SIG-M5 (cell line): ENCODE measurements around the gene SGCE.

Experiments
- DNase-seq: peaks from one replicate; lab custom pipeline; 2025; lab: John Stamatoyannopoulos, UW

SGCE gene

DNA sequence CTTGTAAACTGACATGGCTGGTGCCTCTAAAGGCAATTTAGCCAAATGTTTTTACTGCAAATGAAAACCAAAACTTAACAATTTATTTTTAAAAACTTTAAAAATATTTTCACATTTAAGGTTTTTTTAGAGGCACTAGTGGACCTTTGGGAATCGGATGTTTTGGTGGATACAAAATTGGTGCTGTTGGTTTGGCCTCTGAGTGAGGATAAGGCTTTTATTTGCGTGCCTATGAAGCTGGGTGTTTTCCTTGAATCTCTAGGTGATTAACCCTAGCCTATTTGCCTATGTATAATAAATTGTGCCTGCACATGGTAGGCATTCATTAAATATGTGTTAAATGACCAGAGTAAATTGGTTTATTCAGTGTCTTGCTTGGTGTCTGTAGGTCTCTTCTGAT lies 2.9 kb upstream of the SGCE start:
- no peak for DNase-seq

- peak; percentile 54 for DNase-seq
These were observed 2.1 kb upstream of the SGCE start for GRCh38 chr7:94657771-94658693.

GRCh38 chr7:94656925-94657731 lies 1.2 kb upstream of the SGCE start:
- no peak for DNase-seq

DNA sequence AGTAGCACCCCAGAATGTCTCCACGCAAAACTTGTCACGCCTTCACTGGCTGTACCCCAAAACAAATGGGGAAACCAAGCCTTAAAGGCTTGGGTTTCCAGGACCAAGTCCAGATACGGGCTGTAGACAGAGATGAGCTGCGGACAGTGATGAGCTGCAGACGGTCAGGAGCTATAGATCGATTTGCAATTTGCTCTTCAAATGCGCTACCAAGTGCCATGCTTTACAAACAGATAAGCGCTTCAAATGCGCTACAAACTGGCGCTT lies 658 bp upstream of the SGCE start:
- DNase-seq, result no peak

DNA sequence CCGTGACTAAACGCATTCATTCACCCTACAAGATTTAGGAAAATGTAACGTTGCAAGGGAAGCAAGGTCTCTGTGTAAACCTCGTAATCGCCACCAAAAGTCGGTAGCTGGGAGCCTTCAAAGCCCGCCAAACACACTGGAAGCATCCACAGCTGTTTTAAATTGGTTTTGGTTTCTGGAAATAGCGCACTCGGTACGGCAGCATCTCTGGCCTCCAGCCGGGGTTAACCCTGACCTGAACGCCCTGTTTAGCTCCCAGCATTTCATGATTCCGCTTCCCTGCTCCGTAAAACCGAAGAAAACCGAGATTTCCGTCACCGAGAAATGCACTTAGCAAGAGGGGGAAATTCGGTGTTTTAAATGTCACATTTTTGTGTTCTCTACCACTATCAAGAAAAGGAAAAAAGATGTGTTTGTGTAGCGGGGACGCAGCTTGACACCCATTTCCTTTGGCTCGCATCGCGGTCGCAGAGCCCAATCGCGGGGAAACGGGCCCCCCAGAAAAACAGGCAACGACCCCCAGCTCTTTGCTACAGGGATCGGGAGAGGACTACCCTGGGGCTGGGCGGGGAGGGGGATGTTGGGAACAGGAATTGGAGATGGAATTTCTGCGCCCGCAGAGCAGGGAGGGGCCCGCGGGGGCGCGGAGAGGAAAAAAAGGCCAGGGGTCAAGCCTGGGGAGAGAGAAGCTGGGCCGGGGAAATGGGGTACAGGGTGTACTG lies 646 bp downstream of the SGCE start:
- no peak for DNase-seq

DNA sequence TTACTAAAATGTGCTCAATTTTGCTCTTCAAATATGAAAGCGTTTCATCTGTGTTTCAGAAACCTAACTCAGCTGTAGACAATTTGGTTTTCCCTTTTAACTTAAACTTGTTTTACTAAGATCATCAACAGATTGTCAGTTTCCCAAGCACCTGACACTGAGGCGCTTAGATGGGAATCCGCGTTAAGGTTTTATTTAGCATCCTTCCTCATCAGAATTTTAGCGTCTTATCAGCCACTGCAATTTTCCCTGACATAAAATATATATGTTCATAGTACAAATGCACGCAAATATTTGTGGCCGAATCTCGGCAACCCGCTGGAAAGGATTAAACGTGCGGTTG lies 1.2 kb downstream of the SGCE start:
- no peak for DNase-seq

DNA sequence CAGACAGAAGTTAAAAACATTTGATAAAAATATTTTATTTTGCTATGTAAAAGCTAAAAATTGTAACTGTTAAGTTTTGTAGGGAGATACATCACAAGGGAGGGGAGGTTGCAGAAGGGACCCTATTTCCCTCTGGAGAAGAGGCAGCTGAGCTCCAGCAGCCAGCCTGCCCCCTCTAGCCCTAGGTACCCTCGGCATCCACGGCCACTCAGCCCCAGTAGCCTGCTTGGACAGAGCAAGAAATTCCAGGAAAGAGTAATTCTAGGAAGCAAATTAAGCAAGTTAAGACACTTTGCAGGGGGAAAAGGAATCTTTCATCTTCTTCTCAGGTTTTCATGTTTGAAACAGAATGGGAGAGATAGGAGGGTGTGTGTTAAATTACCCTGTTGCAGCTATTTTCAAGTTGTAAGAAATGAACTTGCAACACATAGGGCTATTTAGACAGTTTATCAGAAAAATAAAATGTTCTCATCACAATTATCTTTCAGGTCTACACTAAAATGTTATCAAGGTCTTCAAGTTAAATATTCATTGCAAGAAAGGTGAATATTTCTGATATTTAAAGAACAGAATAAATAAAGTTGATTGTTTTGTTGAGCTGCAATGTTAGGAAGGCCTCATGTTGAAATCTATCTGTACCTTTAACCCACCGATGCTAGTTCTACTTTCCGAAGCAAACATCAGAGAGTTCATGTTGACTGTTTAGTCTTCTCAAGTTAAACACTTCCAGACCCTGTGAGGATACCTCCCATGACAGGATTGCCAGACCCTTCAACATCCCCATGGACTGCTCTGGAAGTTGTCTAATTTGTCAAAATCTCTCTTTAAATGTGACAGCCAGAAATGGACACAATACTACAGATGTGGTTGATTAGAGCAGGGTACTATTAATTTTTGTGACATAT lies 5.5 kb downstream of the SGCE start:
- no peak for DNase-seq

DNA sequence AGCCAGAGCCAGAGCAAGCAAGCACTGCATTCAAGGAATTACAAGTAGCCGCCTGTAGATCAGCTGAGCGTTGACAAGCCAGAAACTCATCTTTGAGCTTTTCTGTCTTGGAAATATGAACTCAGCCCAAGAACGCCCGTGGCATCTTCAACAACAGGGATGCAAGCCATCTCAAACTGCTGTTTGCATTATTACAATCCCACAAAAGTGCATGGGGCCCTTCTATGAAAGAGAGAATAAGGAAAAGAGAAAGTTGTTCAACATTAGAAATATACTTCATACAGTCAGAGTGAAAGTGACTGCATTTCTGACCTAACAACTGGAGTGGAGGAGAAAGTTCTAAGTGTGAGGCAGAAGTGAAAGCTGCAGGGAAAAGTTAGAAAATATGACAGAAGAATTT lies 6.5 kb downstream of the SGCE start:
- DNase-seq, result no peak

GRCh38 chr7:94648731-94649130 lies 7.2 kb downstream of the SGCE start:
- DNase-seq, result no peak

- no peak for DNase-seq
These were observed 8.6 kb downstream of the SGCE start for GRCh38 chr7:94647295-94647694.

DNA sequence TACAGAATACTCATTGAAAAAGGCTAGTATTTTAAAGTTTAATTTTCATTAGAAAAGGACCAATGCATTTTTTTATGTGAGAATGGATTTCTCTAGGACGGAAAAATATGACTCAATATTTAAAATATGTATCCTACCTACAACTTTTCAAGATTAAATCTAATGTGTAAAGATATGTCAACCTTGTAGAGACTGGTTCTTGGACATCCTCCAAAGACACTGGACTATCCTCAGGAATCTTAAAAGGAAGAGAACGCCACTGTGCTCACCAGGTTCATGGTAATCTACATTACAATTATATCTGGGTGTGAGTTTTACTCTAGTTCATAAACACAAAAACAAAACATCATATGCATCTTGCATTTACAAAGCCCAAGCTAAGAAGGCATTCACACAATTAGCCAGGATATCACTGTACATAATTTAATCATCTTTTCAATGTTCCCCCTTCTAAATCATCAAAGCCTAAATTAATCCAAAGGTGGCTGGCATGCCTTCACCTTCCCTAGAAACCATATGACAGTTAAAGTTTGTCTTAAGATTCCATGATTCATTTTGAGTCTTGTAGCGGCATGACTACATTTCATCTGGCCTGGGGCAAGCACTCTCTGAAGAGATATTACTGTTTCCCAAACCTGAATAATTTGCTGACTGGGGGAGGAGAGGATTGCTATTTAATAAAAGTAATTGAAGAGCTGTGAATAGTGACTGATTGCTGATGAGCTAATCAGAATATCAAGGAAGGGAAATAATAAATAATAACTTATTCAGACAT lies 12.0 kb downstream of the SGCE start:
- DNase-seq, result no peak

DNA sequence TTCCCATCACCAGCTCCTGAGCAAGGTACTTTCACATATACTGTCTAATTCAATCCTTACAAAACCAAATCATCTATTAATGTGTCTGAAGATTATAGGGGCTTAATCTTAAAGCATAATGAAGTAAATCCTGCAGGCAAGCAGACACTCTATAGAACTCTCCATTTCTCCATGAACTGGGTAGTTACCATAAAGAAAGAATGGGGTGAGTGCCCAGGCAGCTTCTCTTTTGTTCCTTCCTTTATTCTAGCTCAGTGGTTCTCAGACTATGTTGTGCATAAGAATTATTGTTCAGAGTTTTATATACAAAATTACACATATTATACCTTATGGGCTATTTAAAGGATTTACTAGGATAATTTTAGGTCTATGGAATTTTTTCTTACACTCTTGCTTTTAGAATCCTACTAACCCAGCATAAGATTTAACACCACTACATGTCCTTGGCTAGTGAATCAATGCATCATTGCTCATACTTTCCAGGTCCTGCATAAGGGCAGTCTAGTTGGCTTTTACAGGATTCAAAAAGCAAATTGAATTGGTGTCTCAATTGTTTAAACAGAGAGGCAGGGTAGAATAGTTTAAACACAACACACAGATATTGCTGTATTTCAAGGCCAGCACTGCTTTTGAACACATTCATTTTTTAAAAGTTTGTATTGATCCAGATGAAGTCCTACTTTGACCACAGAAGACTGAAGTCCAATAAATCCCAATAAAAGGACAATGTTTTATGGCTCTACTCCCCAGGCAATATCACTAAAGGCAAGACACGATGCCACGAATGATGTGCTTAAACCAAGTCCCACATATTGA lies 12.9 kb downstream of the SGCE start:
- DNase-seq, result no peak

- no peak for DNase-seq
These were observed 16.5 kb downstream of the SGCE start for GRCh38 chr7:94639384-94639783.

DNA sequence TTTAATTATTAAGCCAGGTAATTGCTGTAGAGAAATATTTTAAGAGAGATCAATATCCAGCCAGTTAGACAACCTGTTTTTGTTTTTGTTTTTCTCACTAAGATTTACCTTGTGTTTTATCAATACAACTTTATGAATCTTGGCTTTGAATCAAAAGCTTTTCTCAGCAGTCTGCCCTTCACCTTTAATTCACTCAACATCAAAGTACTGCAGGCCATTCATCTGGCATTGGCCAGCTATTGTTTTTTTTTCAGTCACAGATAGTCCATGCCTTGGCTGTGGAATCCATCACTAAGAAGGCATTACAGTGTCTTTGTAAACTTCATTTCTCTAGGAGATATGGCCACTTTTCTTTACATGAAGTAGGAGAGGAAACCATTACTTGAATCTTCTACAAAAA lies 20.2 kb downstream of the SGCE start:
- DNase-seq, result no peak

DNA sequence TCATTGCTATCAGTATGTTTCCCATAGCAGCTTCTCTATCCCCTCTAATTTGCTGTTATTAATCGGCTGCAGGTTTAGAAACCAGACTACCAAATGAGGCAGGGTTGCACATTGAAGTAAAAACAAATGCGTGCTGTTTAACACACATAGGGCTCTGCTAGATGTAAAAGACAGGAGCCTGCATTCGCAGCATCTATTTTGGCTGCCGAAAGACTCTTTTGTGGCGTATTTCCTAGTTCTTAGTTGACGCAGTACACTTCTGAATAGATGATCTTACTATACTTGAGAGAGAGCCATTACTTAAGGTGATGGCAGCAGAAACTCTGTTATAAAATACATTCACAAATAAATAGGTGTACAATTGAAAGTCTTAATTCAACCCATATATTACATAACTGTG lies 21.4 kb downstream of the SGCE start:
- no peak for DNase-seq

DNA sequence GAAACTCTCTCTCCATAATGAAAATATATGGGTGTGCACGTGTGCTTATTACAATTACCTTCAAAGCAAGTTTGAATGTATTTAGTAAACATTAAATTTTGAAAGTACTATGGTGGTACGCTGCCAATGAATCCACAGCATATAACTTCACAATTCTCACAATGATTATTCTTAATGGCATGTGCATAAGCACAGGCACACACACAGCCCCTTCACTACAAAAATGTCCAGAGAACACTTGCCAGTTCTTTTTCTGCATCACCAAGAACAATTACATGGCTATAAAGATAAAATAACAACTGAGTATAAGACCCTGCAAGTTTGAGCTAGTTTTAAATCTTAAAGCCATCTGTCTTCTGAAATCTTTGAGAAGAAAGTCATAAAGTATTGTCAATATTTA lies 22.2 kb downstream of the SGCE start:
- DNase-seq, result no peak

DNA sequence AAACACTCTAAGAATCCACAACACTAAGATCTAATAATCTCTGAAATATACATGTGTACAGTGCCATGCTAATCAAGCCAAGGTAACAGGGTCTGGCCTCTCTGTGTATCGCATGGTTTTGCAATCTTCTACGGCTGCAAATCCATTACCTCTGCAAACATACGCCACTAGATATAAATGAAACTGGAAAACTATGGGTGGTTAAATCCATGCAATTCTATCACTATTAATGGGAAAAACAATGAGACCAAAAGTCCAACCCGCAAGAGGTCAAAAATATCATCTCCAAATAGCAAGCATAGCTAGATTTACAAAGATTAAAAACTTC lies 23.0 kb downstream of the SGCE start:
- DNase-seq, result no peak

- DNase-seq, result no peak
These were observed 23.5 kb downstream of the SGCE start for GRCh38 chr7:94632338-94633013.

DNA sequence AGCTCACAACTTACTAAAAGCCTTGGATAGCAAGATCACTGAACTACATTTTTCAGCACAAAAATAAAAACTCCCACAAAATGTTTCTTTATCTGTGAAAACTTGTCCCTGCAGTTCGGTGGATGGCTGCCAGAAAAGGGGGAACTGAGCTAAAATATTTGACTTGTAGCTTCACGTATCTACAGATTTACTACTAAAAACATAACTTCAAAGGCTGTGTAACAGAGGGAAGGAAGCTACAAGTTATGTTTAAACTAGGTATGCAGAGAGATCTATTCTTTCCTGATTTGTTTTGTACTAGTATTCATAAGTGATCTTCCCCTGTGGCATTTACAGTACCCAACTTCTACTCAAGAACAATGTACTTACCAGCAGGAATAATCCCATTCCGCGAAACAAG lies 25.1 kb downstream of the SGCE start:
- no peak for DNase-seq

DNA sequence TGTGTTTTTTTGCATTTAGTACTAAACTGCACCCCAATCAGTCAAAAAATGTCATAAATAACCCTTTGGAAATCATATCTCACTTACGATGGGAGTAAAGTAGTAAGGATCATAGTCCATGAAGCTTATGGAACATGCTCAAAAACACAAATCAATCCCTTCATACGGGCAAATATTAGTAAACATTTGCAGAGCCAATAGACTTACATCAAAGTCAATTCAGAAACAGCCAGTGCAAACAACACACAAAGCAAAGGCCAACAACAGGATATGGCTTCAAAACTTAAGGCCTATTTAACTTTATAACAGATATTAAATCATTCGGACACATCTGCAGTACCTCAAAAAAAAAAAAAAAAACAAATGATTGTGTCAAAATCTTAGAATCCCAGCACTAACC lies 32.1 kb downstream of the SGCE start:
- DNase-seq, result no peak
